Measurements from ENCODE around the gene SPACDR.
A peak's percentile ranks its signal among the peaks of the same experiment; 100 is the strongest.

Gene SPACDR

GRCh38 chr7:100485471-100485876, 21.4 kb upstream of the SPACDR start:
- no peak for DNase-seq (ENCODE audit: low read depth)

- DNase-seq (ENCODE audit: low read depth): no peak
Measured at GRCh38 chr7:100484673-100485045, 20.6 kb upstream of the SPACDR start.

- DNase-seq (ENCODE audit: low read depth): peak; percentile 64
Measured at GRCh38 chr7:100483722-100484672, 19.9 kb upstream of the SPACDR start, which contains the start of gene NYAP1. NYAP1 (plus strand) TSS chr7:100483927; CDS start chr7:100485312, 1,385 bp downstream.

- DNase-seq (ENCODE audit: low read depth): peak; percentile 53
Measured at GRCh38 chr7:100483090-100483721, 19.1 kb upstream of the SPACDR start.

- DNase-seq (ENCODE audit: low read depth): no peak
Measured at GRCh38 chr7:100482728-100483089, 18.6 kb upstream of the SPACDR start.

- no peak for DNase-seq (ENCODE audit: low read depth)
Measured at GRCh38 chr7:100481466-100481865, 17.4 kb upstream of the SPACDR start.

- peak; percentile 97 for DNase-seq (ENCODE audit: low read depth)
Measured at GRCh38 chr7:100478958-100479660, 15.0 kb upstream of the SPACDR start, which contains the start of gene TSC22D4. TSC22D4 (minus strand) TSS chr7:100479214; CDS start chr7:100478038, 1,176 bp downstream.

- DNase-seq (ENCODE audit: low read depth): no peak
Measured at GRCh38 chr7:100477871-100478267, 13.8 kb upstream of the SPACDR start.

- DNase-seq (ENCODE audit: low read depth): no peak
Measured at GRCh38 chr7:100476903-100477870, 13.1 kb upstream of the SPACDR start.

- no peak for DNase-seq (ENCODE audit: low read depth)
Measured at GRCh38 chr7:100476101-100476780, 12.2 kb upstream of the SPACDR start.

GRCh38 chr7:100475549-100475948, 11.5 kb upstream of the SPACDR start:
- DNase-seq (ENCODE audit: low read depth): no peak

- DNase-seq (ENCODE audit: low read depth): peak; percentile 44
Measured at GRCh38 chr7:100472854-100473499, 8.9 kb upstream of the SPACDR start.

GRCh38 chr7:100472121-100472851, 8.2 kb upstream of the SPACDR start:
- no peak for DNase-seq (ENCODE audit: low read depth)

GRCh38 chr7:100471021-100471420, 7.0 kb upstream of the SPACDR start:
- DNase-seq (ENCODE audit: low read depth): no peak

GRCh38 chr7:100469227-100470044, 5.4 kb upstream of the SPACDR start:
- peak; percentile 61 for DNase-seq (ENCODE audit: low read depth)

- no peak for DNase-seq (ENCODE audit: low read depth)
Measured at GRCh38 chr7:100467638-100468373, 3.7 kb upstream of the SPACDR start.

- no peak for DNase-seq (ENCODE audit: low read depth)
Measured at GRCh38 chr7:100466653-100467605, 2.9 kb upstream of the SPACDR start.

Data from iris pigment epithelial cell (primary cell).